ENCODE measurements around the gene KIAA0586.
A peak's percentile ranks its signal among the peaks of the same experiment; 100 is the strongest.

The KIAA0586 gene

DNA sequence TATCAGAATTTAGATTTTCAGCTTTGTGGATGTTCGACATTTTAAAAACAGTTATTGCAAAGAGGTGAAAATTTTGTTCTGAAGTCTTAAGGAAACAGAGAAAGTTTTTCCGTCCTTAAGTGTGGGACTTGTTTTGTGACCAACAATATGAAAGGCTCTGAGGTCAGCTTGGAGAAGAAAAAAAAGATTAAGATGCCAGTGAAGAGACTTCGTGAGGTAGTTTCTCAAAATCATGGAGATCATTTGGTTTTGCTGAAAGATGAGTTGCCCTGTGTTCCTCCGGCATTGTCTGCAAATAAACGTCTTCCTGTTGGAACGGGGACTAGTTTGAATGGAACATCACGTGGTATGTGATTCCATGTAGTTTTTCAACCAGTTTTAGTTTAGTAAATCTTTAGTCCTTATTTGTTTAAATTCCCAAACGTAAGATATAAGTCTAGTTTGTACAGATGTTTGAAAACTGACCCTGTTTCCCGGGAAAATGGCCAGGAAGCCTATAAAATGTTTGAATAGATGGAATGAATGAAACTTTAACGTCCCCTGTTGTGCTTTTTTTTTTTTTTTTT, 682 bp downstream of the KIAA0586 start:
- ATAC-seq = peak; percentile 75

DNA sequence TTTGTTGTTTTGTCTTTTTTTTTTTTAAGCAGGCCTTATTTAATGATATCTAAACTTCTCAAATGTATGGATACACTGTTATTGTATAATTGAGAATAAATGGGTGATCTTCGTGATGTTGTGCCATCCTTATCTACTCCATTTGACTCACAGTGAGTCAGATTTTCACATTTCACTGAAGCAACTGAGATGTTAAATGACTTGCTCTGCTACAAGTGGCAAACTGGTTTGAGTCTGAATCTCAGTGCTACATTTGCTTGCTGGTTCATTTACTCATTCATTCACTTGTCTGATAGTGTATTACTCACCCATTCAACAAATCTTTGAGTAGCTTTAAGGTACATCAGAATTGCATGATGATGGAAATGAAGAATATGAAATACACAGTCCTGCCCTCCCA, 2.6 kb downstream of the KIAA0586 start:
- no peak for ATAC-seq
- TF ChIP-seq OSR1 (CRISPR knock-in tag; IDR thresholded peaks at IDR 0.05) (no peak), BACH2 (CRISPR knock-in tag; IDR thresholded peaks at IDR 0.05; ENCODE audit: borderline replicate concordance) (no peak), CSDC2 (CRISPR knock-in tag; IDR thresholded peaks at IDR 0.05) (no peak), TOX (CRISPR knock-in tag; IDR thresholded peaks at IDR 0.05; ENCODE audit: borderline replicate concordance) (no peak), ISL1 (CRISPR knock-in tag; IDR thresholded peaks at IDR 0.05) (no peak), ZNF70 (CRISPR knock-in tag; IDR thresholded peaks at IDR 0.05) (no peak), ZFP3 (CRISPR knock-in tag; IDR thresholded peaks at IDR 0.05) (no peak), SNAI2 (CRISPR knock-in tag; IDR thresholded peaks at IDR 0.05) (no peak), ARNTL (CRISPR knock-in tag; IDR thresholded peaks at IDR 0.05; ENCODE audit: borderline replicate concordance, low read depth) (no peak)
- TF ChIP-seq, protein P1, sequence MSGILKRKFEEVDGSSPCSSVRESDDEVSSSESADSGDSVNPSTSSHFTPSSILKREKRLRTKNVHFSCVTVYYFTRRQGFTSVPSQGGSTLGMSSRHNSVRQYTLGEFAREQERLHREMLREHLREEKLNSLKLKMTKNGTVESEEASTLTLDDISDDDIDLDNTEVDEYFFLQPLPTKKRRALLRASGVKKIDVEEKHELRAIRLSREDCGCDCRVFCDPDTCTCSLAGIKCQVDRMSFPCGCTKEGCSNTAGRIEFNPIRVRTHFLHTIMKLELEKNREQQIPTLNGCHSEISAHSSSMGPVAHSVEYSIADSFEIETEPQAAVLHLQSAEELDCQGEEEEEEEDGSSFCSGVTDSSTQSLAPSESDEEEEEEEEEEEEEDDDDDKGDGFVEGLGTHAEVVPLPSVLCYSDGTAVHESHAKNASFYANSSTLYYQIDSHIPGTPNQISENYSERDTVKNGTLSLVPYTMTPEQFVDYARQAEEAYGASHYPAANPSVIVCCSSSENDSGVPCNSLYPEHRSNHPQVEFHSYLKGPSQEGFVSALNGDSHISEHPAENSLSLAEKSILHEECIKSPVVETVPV (CRISPR knock-in tag; IDR thresholded peaks at IDR 0.05) = no peak
- TF ChIP-seq, protein P2, sequence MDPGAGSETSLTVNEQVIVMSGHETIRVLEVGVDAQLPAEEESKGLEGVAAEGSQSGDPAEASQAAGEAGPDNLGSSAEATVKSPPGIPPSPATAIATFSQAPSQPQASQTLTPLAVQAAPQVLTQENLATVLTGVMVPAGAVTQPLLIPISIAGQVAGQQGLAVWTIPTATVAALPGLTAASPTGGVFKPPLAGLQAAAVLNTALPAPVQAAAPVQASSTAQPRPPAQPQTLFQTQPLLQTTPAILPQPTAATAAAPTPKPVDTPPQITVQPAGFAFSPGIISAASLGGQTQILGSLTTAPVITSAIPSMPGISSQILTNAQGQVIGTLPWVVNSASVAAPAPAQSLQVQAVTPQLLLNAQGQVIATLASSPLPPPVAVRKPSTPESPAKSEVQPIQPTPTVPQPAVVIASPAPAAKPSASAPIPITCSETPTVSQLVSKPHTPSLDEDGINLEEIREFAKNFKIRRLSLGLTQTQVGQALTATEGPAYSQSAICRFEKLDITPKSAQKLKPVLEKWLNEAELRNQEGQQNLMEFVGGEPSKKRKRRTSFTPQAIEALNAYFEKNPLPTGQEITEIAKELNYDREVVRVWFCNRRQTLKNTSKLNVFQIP (CRISPR knock-in tag; IDR thresholded peaks at IDR 0.05; ENCODE audit: borderline replicate concordance, low read depth) = no peak
- TF ChIP-seq, protein P3, sequence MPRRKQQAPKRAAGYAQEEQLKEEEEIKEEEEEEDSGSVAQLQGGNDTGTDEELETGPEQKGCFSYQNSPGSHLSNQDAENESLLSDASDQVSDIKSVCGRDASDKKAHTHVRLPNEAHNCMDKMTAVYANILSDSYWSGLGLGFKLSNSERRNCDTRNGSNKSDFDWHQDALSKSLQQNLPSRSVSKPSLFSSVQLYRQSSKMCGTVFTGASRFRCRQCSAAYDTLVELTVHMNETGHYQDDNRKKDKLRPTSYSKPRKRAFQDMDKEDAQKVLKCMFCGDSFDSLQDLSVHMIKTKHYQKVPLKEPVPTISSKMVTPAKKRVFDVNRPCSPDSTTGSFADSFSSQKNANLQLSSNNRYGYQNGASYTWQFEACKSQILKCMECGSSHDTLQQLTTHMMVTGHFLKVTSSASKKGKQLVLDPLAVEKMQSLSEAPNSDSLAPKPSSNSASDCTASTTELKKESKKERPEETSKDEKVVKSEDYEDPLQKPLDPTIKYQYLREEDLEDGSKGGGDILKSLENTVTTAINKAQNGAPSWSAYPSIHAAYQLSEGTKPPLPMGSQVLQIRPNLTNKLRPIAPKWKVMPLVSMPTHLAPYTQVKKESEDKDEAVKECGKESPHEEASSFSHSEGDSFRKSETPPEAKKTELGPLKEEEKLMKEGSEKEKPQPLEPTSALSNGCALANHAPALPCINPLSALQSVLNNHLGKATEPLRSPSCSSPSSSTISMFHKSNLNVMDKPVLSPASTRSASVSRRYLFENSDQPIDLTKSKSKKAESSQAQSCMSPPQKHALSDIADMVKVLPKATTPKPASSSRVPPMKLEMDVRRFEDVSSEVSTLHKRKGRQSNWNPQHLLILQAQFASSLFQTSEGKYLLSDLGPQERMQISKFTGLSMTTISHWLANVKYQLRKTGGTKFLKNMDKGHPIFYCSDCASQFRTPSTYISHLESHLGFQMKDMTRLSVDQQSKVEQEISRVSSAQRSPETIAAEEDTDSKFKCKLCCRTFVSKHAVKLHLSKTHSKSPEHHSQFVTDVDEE (CRISPR knock-in tag; IDR thresholded peaks at IDR 0.05) = no peak

More for the DNA sequence above, 682 bp downstream of the KIAA0586 start:
- no peak for TF ChIP-seq TOX (CRISPR knock-in tag; IDR thresholded peaks at IDR 0.05; ENCODE audit: borderline replicate concordance)
- TF ChIP-seq PPARA (CRISPR knock-in tag; IDR thresholded peaks at IDR 0.05; ENCODE audit: borderline replicate concordance) = no peak
- TF ChIP-seq GLIS3 (CRISPR knock-in tag; IDR thresholded peaks at IDR 0.05) = no peak
- TF ChIP-seq ZFP3 (CRISPR knock-in tag; IDR thresholded peaks at IDR 0.05) = no peak
- TF ChIP-seq, protein P1 (CRISPR knock-in tag; IDR thresholded peaks at IDR 0.05) = no peak
- no peak for TF ChIP-seq BACH2 (CRISPR knock-in tag; IDR thresholded peaks at IDR 0.05; ENCODE audit: borderline replicate concordance)
- TF ChIP-seq ZNF8 (CRISPR knock-in tag; IDR thresholded peaks at IDR 0.05) = no peak
- TF ChIP-seq CSDC2 (CRISPR knock-in tag; IDR thresholded peaks at IDR 0.05) = no peak
- TF ChIP-seq ZC3H10 (CRISPR knock-in tag; IDR thresholded peaks at IDR 0.05) = no peak
- TF ChIP-seq ISL1 (CRISPR knock-in tag; IDR thresholded peaks at IDR 0.05) = no peak
- TF ChIP-seq OSR1 (CRISPR knock-in tag; IDR thresholded peaks at IDR 0.05) = no peak
- TF ChIP-seq, protein P4, sequence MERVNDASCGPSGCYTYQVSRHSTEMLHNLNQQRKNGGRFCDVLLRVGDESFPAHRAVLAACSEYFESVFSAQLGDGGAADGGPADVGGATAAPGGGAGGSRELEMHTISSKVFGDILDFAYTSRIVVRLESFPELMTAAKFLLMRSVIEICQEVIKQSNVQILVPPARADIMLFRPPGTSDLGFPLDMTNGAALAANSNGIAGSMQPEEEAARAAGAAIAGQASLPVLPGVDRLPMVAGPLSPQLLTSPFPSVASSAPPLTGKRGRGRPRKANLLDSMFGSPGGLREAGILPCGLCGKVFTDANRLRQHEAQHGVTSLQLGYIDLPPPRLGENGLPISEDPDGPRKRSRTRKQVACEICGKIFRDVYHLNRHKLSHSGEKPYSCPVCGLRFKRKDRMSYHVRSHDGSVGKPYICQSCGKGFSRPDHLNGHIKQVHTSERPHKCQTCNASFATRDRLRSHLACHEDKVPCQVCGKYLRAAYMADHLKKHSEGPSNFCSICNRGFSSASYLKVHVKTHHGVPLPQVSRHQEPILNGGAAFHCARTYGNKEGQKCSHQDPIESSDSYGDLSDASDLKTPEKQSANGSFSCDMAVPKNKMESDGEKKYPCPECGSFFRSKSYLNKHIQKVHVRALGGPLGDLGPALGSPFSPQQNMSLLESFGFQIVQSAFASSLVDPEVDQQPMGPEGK (CRISPR knock-in tag; IDR thresholded peaks at IDR 0.05; ENCODE audit: borderline replicate concordance) = no peak
- no peak for TF ChIP-seq ZFP30 (CRISPR knock-in tag; IDR thresholded peaks at IDR 0.05)
- TF ChIP-seq ZNF565 (CRISPR knock-in tag; conservative IDR thresholded peaks at IDR 0.05; ENCODE audit: low read depth) = no peak
- no peak for TF ChIP-seq RARB (CRISPR knock-in tag; IDR thresholded peaks at IDR 0.05)

DNA sequence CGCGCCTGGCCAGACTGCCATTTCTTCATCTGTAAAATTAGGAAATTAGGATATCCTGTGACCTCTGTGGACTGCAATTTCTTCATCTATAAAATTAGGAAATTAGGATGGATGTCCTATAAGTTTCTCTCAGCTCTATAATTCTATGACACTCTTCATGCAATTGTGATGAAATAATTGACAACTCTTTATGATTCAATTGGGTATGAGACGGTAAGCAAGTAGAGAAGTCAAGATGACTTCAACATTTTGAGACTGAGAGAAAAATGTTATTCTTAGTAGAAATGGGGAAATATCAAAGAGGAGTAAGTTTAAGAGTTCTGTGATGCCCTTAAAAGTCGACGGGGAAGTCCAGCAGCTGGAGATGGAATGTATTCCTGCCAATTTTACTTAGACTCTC, 12.0 kb downstream of the KIAA0586 start:
- TF ChIP-seq ISL1 (CRISPR knock-in tag; IDR thresholded peaks at IDR 0.05) (no peak), RARB (CRISPR knock-in tag; IDR thresholded peaks at IDR 0.05) (no peak), ZNF565 (CRISPR knock-in tag; conservative IDR thresholded peaks at IDR 0.05; ENCODE audit: low read depth) (no peak), ZNF70 (CRISPR knock-in tag; IDR thresholded peaks at IDR 0.05) (no peak), TOX (CRISPR knock-in tag; IDR thresholded peaks at IDR 0.05; ENCODE audit: borderline replicate concordance) (no peak)
- TF ChIP-seq, protein P2 (CRISPR knock-in tag; IDR thresholded peaks at IDR 0.05; ENCODE audit: borderline replicate concordance, low read depth) = no peak
- ATAC-seq = no peak

Measured in SK-N-SH treated with all-trans-retinoic acid at 6 μM for 48 hours (cell line).